ENCODE results near the gene ARPC5. TPM values are rescaled to one million over a fixed set of nuclear protein-coding genes. Genes with fewer than 3 reads are reported as not detected.
A peak's percentile ranks its signal among the peaks of the same experiment; 100 is the strongest.

The ARPC5 gene
- total and polyA plus RNA-seq, 4 donors, result 165 to 266 (median 188) TPM

DNA sequence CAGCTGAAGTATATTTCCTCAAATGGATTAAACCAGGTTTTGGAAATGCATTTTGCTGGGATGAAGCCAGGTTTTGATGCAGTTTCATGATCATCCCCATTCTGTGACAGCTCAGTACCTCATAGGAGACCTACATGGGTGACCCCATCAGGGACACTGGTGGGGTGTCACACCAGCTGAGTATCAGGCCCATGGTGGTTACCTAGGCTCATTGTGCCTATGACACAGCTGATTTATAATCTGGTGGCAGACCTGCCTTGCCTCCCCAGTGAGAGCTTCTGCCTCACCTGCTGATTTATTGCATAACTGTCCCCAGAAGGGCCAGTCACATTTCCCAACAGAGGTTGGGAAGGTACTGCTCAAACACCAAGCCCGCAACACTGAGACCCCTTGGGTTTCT is 49.1 kb downstream of the ARPC5 start:
- no peaks in the 10 kb centered on the region for H3K9me3 ChIP-seq (ENCODE audit: control insufficient read depth in 4 of 4, insufficient read depth in 3 of 4, low read length in 3 of 4)
- ATAC-seq (ENCODE audit: insufficient read depth, low FRiP score) (no peak), DNase-seq (no peak)
- H3K4me3 ChIP-seq, result no peak overlapping the region
- no peak overlapping the region for H3K27ac ChIP-seq (ENCODE audit: low read depth in 1 of 2, low read length in 1 of 2)
- no peaks in the 10 kb centered on the region for H3K36me3 ChIP-seq (ENCODE audit: control insufficient read depth in 4 of 4, insufficient read depth in 4 of 4, low read length in 4 of 4)
- 52 to 88% methylated on average over 1 of the region's 1 CpG for WGBS, 2 donors
- no peak overlapping the region for H3K9ac ChIP-seq (ENCODE audit: insufficient read depth in 1 of 2, low read length in 2 of 2)
- no peaks in the 10 kb centered on the region for H3K27me3 ChIP-seq (ENCODE audit: control insufficient read depth in 3 of 3, insufficient read depth in 3 of 3, low read length in 2 of 3)
- TF ChIP-seq, protein P1, sequence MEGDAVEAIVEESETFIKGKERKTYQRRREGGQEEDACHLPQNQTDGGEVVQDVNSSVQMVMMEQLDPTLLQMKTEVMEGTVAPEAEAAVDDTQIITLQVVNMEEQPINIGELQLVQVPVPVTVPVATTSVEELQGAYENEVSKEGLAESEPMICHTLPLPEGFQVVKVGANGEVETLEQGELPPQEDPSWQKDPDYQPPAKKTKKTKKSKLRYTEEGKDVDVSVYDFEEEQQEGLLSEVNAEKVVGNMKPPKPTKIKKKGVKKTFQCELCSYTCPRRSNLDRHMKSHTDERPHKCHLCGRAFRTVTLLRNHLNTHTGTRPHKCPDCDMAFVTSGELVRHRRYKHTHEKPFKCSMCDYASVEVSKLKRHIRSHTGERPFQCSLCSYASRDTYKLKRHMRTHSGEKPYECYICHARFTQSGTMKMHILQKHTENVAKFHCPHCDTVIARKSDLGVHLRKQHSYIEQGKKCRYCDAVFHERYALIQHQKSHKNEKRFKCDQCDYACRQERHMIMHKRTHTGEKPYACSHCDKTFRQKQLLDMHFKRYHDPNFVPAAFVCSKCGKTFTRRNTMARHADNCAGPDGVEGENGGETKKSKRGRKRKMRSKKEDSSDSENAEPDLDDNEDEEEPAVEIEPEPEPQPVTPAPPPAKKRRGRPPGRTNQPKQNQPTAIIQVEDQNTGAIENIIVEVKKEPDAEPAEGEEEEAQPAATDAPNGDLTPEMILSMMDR (IDR thresholded peaks at IDR 0.05; ENCODE audit: control extremely low read depth, extremely low read depth), result no peak
- peaks cover 0 to 9% (median 5%) of the 10 kb centered on the region in 5 donors for H3K4me1 ChIP-seq (ENCODE audit: control insufficient read depth in 5 of 5, insufficient read depth in 5 of 5, low read length in 5 of 5)

DNA sequence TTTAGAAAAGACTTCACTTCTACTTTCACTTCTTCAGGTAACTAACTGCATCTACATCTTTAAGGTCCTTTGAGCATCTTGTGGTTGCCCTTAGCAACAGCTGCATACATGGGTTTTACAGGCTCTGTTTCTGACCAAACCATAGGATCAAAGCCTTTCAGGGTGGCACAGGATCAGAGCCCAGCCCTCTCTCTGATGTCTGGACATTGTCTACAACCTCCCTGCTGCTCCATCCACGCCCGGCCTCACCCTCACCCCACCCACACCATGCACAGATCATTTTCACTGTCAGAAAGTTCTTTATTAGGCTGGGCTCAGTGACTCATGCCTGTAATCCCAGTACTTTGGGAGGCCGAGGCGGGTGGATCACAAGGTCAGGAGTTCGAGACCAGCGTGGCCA is 50.5 kb downstream of the ARPC5 start:
- Histone ChIP-seq H3K4me1 (ENCODE audit: control insufficient read depth in 5 of 5, insufficient read depth in 5 of 5, low read length in 5 of 5) (peaks cover 0 to 9% (median 5%) of the 10 kb centered on the region in 5 donors), H3K27ac (ENCODE audit: low read depth in 1 of 2, low read length in 1 of 2) (no peak overlapping the region), H3K9me3 (ENCODE audit: control insufficient read depth in 4 of 4, insufficient read depth in 3 of 4, low read length in 3 of 4) (no peaks in the 10 kb centered on the region), H3K9ac (ENCODE audit: insufficient read depth in 1 of 2, low read length in 2 of 2) (no peak overlapping the region), H3K4me3 (no peak overlapping the region), H3K36me3 (ENCODE audit: control insufficient read depth in 4 of 4, insufficient read depth in 4 of 4, low read length in 4 of 4) (no peaks in the 10 kb centered on the region), H3K27me3 (ENCODE audit: control insufficient read depth in 3 of 3, insufficient read depth in 3 of 3, low read length in 2 of 3) (no peaks in the 10 kb centered on the region)
- 79 to 96% methylated on average over 6 of the region's 6 CpGs for WGBS, 2 donors
- DNase-seq, result no peak
- TF ChIP-seq, protein P1 (IDR thresholded peaks at IDR 0.05; ENCODE audit: control extremely low read depth, extremely low read depth), result no peak
- ATAC-seq (ENCODE audit: insufficient read depth, low FRiP score), result no peak

DNA sequence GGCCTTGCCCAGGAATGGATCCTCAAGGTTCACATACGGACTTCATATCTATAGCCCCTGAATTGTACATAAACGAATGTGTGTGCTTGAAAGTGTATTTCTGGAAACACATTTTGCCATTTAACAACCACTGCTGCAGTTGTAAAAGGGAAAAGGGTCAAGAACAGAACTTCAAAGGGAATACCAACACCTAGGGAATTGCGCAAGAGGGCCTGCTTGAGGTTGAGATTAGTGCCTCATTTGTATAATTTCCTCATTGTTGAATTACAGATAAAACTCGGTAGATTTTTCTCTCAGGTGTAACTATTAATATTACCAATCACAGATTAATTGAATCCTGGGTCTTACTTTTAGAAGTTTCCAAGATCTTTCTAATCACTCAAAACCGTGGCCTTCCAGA is 51.4 kb downstream of the ARPC5 start:
- Histone ChIP-seq H3K4me1 (ENCODE audit: control insufficient read depth in 5 of 5, insufficient read depth in 5 of 5, low read length in 5 of 5) (peaks cover 0 to 9% (median 5%) of the 10 kb centered on the region in 5 donors), H3K4me3 (no peak overlapping the region), H3K27me3 (ENCODE audit: control insufficient read depth in 3 of 3, insufficient read depth in 3 of 3, low read length in 2 of 3) (no peaks in the 10 kb centered on the region), H3K9ac (ENCODE audit: insufficient read depth in 1 of 2, low read length in 2 of 2) (no peak overlapping the region), H3K27ac (ENCODE audit: low read depth in 1 of 2, low read length in 1 of 2) (peak overlapping the region in 1 of 2 donors; percentile 49), H3K9me3 (ENCODE audit: control insufficient read depth in 4 of 4, insufficient read depth in 3 of 4, low read length in 3 of 4) (no peaks in the 10 kb centered on the region), H3K36me3 (ENCODE audit: control insufficient read depth in 4 of 4, insufficient read depth in 4 of 4, low read length in 4 of 4) (no peaks in the 10 kb centered on the region)
- 57 to 74% methylated on average over 5 of the region's 5 CpGs for WGBS, 2 donors
- TF ChIP-seq, protein P1 (IDR thresholded peaks at IDR 0.05; ENCODE audit: control extremely low read depth, extremely low read depth), result no peak
- peak in 1 of 3 donors; percentile 63 for DNase-seq
- no peak for ATAC-seq (ENCODE audit: insufficient read depth, low FRiP score)

DNA sequence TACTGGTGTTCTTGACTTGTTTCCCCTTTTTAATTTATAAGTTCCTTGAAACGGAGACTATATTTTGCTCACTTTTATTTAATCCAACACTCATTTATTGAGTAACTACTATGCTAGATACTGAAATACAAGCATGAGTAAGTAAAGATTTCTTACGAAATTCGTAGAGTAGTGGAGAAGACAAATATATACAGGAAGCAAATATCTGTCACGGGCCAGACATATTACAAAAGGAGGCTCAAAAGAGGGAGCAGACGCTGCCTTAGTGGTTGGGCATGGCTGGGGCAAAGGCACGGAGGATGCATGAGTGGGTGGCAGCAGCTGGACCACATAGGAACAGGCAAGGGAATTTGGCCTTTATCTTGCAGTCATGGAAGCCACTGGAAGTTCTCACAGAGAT is 52.1 kb downstream of the ARPC5 start:
- TF ChIP-seq, protein P1 (IDR thresholded peaks at IDR 0.05; ENCODE audit: control extremely low read depth, extremely low read depth), result no peak
- peak overlapping the region in 1 of 2 donors; percentile 49 for H3K27ac ChIP-seq (ENCODE audit: low read depth in 1 of 2, low read length in 1 of 2)
- no peak for DNase-seq
- ATAC-seq (ENCODE audit: insufficient read depth, low FRiP score), result peak; percentile 73
- no peaks in the 10 kb centered on the region for H3K27me3 ChIP-seq (ENCODE audit: control insufficient read depth in 3 of 3, insufficient read depth in 3 of 3, low read length in 2 of 3)
- no peak overlapping the region for H3K4me3 ChIP-seq
- no peak overlapping the region for H3K9ac ChIP-seq (ENCODE audit: insufficient read depth in 1 of 2, low read length in 2 of 2)
- H3K9me3 ChIP-seq (ENCODE audit: control insufficient read depth in 4 of 4, insufficient read depth in 3 of 4, low read length in 3 of 4), result no peaks in the 10 kb centered on the region
- H3K4me1 ChIP-seq (ENCODE audit: control insufficient read depth in 5 of 5, insufficient read depth in 5 of 5, low read length in 5 of 5), result peaks cover 0 to 8% (median 5%) of the 10 kb centered on the region in 5 donors
- WGBS, 2 donors, result 29 to 54% methylated on average over 6 of the region's 6 CpGs
- no peaks in the 10 kb centered on the region for H3K36me3 ChIP-seq (ENCODE audit: control insufficient read depth in 4 of 4, insufficient read depth in 4 of 4, low read length in 4 of 4)
